Panc1 (cell line): ENCODE measurements around the gene OR6A2. TPM values are rescaled to one million over a fixed set of nuclear protein-coding genes. Genes with fewer than 3 reads are reported as not detected.

ENCODE experiments used
- ATAC-seq: fragments of 200-7000 bp; cut with Tn5 transposase; 2 replicates; pipeline ENCODE4 v1.9.1; 2020; ENCODE audit warnings: mild to moderate bottlenecking, moderate library complexity
- BruUV-seq: library from RNA; stranded (reverse); fragments of 400-500 nt; replicated peaks from 2 replicates; lab custom pipeline; 2021; lab: Mats Ljungman, UMichigan
- CTCF ChIA-PET: fragments of 300-600 bp; sonication (Branson Sonifier 250); formaldehyde crosslinking; loops from one replicate; lab custom pipeline; 2022; ENCODE audit warnings: antibody characterized with exemption; lab: Charles Lee
- POLR2A ChIA-PET: fragments of 300-600 bp; sonication (Branson Sonifier 250); formaldehyde crosslinking; loops from one replicate; lab custom pipeline; 2022; ENCODE audit warnings: antibody characterized with exemption; lab: Charles Lee
- DNase-seq: peaks from one replicate; pipeline ENCODE4 v3.0.0-alpha.2; 2010; ENCODE audit warnings: low read depth, low spot score
- H3K27ac ChIP-seq: 2 replicates; pipeline ENCODE4 v1.5.1; 2011; ENCODE audit warnings: mild to moderate bottlenecking, low read length, inconsistent platforms
- H3K27me3 ChIP-seq: fragments of 200-500 bp; sonication (Bioruptor generic); 2 replicates; pipeline ENCODE4 v1.6.0; 2014; ENCODE audit warnings: low read length, inconsistent platforms; ENCODE audit not compliant: control insufficient read depth, insufficient read depth
- H3K36me3 ChIP-seq: fragments of 200-500 bp; sonication (Bioruptor generic); 2 replicates; pipeline ENCODE4 v1.5.1; 2014; ENCODE audit warnings: inconsistent platforms, mild to moderate bottlenecking, low read length, moderate library complexity; ENCODE audit not compliant: control insufficient read depth, insufficient read depth
- H3K4me1 ChIP-seq: 2 replicates; pipeline ENCODE4 v1.5.1; 2011; ENCODE audit warnings: inconsistent platforms, mild to moderate bottlenecking, low read length, moderate library complexity; ENCODE audit not compliant: control insufficient read depth, insufficient read depth
- H3K4me3 ChIP-seq, 2 experiments: 2 replicates each; pipeline ENCODE4 v1.5.1; 2011 to 2012; ENCODE audit warnings: low read depth in 2 of 2, low read length in 2 of 2, mild to moderate bottlenecking in 2 of 2, inconsistent platforms in 1 of 2, moderate library complexity in 1 of 2
- H3K9me3 ChIP-seq: fragments of 200-500 bp; sonication (Bioruptor generic); 2 replicates; pipeline ENCODE4 v1.5.1; 2014; ENCODE audit warnings: low read depth, mild to moderate bottlenecking, inconsistent platforms, low read length, moderate library complexity; ENCODE audit not compliant: control insufficient read depth, insufficient read depth
- CTCF ChIP-seq: fragments of 450-650 bp; IDR thresholded peaks from 2 replicates; pipeline ENCODE4 v1.5.1; 2017; ENCODE audit warnings: mild to moderate bottlenecking
- POLR2AphosphoS5 ChIP-seq: IDR thresholded peaks from 2 replicates; pipeline ENCODE4 v1.6.1; 2012; ENCODE audit warnings: mild to moderate bottlenecking, low read depth, low read length, moderate library complexity
- REST ChIP-seq, 2 experiments: IDR thresholded peaks; 2 replicates each; pipeline ENCODE4 v1.6.1; 2011 to 2012; ENCODE audit warnings: low read depth in 2 of 2, control low read depth in 1 of 2, low read length in 1 of 2, mild to moderate bottlenecking in 1 of 2, moderate library complexity in 1 of 2; ENCODE audit not compliant: insufficient read depth in 1 of 2
- SIN3A ChIP-seq: IDR thresholded peaks from 2 replicates; pipeline ENCODE4 v1.6.1; 2012; ENCODE audit warnings: low read depth, mild to moderate bottlenecking, low read length, moderate library complexity, borderline replicate concordance; ENCODE audit not compliant: insufficient read depth
- TCF7L2 ChIP-seq: IDR thresholded peaks from 2 replicates; pipeline ENCODE4 v1.6.1; 2011; ENCODE audit warnings: mild to moderate bottlenecking, low read depth, low read length, inconsistent platforms
- in situ Hi-C: cut with HindIII; loops from 2 replicates; pipeline ENCODE4 v1.10.0; 2016; ENCODE audit warnings: low sequenced_read_pairs, low pct_unique_long_range_greater_than_20kb
- intact Hi-C: fragments of 100-400 bp; cut with micrococcal nuclease; formaldehyde crosslinking; loops from one replicate; pipeline ENCODE4 v1.10.0; 2022; ENCODE audit not compliant: unreplicated experiment
- total RNA-seq: library from RNA; stranded (reverse); gene quantifications from one replicate; pipeline ENCODE4 v1.2.1, GENCODE V29; 2021; ENCODE audit not compliant: unreplicated experiment

The OR6A2 gene
- total RNA-seq, 1 experiment from 2014 or later = 0.15 TPM

GRCh38 chr11:6833356-6833755 lies 33.9 kb upstream of the OR6A2 start:
- H3K4me1 ChIP-seq = no peaks in the 10 kb centered on the region
- ChIA-PET CTCF (interaction anchor here (0.6 kb wide), 2 partner anchors 17 to 78 kb away, joined by 3 read pairs; no protein-coding TSS in a partner anchor), POLR2A (no interaction called here)
- H3K27me3 ChIP-seq = no peaks in the 10 kb centered on the region
- in situ Hi-C loops = no loop called here
- intact Hi-C loops = no loop called here
- H3K36me3 ChIP-seq = no peaks in the 10 kb centered on the region
- BruUV-seq = no TSS peak
- H3K4me3 ChIP-seq = no peak overlapping the region
- no peaks in the 10 kb centered on the region for H3K9me3 ChIP-seq
- ATAC-seq (no peak), DNase-seq (no peak)
- no peak overlapping the region for H3K27ac ChIP-seq
- TF ChIP-seq CTCF (no peak), TCF7L2 (no peak), POLR2AphosphoS5 (no peak), SIN3A (no peak), REST (IDR thresholded peaks at IDR 0.05; ENCODE audit: insufficient read depth in 1 of 2, low read depth in 2 of 2, low read length in 1 of 2) (no peak)

- TF ChIP-seq REST (IDR thresholded peaks at IDR 0.05; ENCODE audit: insufficient read depth in 1 of 2, low read depth in 2 of 2, low read length in 1 of 2) (no peak), SIN3A (no peak), TCF7L2 (no peak), POLR2AphosphoS5 (no peak)
- no peaks in the 10 kb centered on the region for H3K36me3 ChIP-seq
- no peaks in the 10 kb centered on the region for H3K27me3 ChIP-seq
- BruUV-seq = no TSS peak
- intact Hi-C loops (no loop called here), in situ Hi-C loops (no loop called here)
- no peak for DNase-seq
- H3K27ac ChIP-seq = no peak overlapping the region
- ChIA-PET POLR2A (no interaction called here), CTCF (no interaction called here)
- H3K9me3 ChIP-seq = no peaks in the 10 kb centered on the region
- no peak for ATAC-seq
- H3K4me1 ChIP-seq = no peaks in the 10 kb centered on the region
- H3K4me3 ChIP-seq = no peak overlapping the region
Measured at GRCh38 chr11:6828103-6828502, 28.6 kb upstream of the OR6A2 start.
